Brain microvascular endothelial cell (primary cell): ENCODE data around the gene NDUFV3.
"Not testable (repeated sequence)": the region's sequence is repeated elsewhere in the genome, so short reads cannot be mapped to it uniquely, and the experiment has no call there.

Experiments used
- DNase-seq: peaks from one replicate; pipeline ENCODE4 v3.0.0-alpha.2; 2020
- H3K27ac ChIP-seq: fragments of 250-450 bp; sonication (Bioruptor Pico); 2 replicates; pipeline ENCODE4 v1.5.1; 2020; ENCODE audit warnings: mild to moderate bottlenecking, moderate library complexity
- H3K27me3 ChIP-seq: fragments of 250-450 bp; sonication (Bioruptor Pico); replicated peaks from 2 replicates; pipeline ENCODE4 v1.5.1; 2020; ENCODE audit warnings: mild to moderate bottlenecking
- H3K36me3 ChIP-seq: fragments of 250-450 bp; sonication (Bioruptor Pico); replicated peaks from 2 replicates; pipeline ENCODE4 v1.5.1; 2020; ENCODE audit warnings: mild to moderate bottlenecking
- H3K4me3 ChIP-seq: 2 replicates; pipeline ENCODE4 v1.5.1; 2011; ENCODE audit warnings: low read depth, mild to moderate bottlenecking, control low read depth, low read length, moderate library complexity
- in situ Hi-C: cut with HindIII; loops from 2 replicates; pipeline ENCODE4 v1.10.0; 2017; ENCODE audit warnings: low sequenced_read_pairs, low pct_ligation_motif_present
- TF ChIP-seq, protein P1 (sequence below): IDR thresholded peaks from 2 replicates; pipeline ENCODE4 v1.5.1; 2011; ENCODE audit warnings: low read depth, mild to moderate bottlenecking, moderate library complexity, low read length, control low read depth, inconsistent platforms; ENCODE audit errors: missing control alignments

Gene NDUFV3

DNA sequence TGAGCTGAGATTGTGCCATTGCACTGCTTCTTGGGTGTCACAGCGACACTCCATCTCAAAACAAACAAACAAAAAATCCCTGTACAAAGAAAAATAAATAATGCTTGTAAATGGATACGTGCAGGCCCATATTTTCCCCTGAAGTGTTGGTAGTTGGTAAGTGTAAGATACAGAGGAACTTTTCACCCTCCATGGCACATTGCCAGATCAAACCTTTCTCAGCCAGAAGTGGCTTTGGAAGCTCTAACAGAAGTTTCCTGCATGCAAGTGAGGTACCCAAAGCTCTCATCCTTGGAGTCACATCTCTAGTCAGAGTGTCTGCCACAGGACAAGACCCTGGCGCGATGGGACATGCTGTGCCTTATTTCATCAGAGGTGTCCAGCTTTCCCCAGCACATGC lies 7.3 kb downstream of the NDUFV3 start:
- no peak overlapping the region for H3K27ac ChIP-seq
- H3K4me3 ChIP-seq = no peak overlapping the region
- TF ChIP-seq, protein P1, sequence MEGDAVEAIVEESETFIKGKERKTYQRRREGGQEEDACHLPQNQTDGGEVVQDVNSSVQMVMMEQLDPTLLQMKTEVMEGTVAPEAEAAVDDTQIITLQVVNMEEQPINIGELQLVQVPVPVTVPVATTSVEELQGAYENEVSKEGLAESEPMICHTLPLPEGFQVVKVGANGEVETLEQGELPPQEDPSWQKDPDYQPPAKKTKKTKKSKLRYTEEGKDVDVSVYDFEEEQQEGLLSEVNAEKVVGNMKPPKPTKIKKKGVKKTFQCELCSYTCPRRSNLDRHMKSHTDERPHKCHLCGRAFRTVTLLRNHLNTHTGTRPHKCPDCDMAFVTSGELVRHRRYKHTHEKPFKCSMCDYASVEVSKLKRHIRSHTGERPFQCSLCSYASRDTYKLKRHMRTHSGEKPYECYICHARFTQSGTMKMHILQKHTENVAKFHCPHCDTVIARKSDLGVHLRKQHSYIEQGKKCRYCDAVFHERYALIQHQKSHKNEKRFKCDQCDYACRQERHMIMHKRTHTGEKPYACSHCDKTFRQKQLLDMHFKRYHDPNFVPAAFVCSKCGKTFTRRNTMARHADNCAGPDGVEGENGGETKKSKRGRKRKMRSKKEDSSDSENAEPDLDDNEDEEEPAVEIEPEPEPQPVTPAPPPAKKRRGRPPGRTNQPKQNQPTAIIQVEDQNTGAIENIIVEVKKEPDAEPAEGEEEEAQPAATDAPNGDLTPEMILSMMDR = no peak
- peaks cover 63% of the 10 kb centered on the region for H3K36me3 ChIP-seq
- H3K27me3 ChIP-seq = no peaks in the 10 kb centered on the region
- in situ Hi-C loops = no loop called here
- no peak for DNase-seq

GRCh38 chr21:42903817-42904216 lies 10.7 kb downstream of the NDUFV3 start:
- TF ChIP-seq, protein P1 = no peak
- Histone ChIP-seq H3K4me3 (no peak overlapping the region), H3K27ac (no peak overlapping the region), H3K27me3 (no peaks in the 10 kb centered on the region), H3K36me3 (peaks cover 58% of the 10 kb centered on the region)
- in situ Hi-C loops = no loop called here
- no peak for DNase-seq

- Histone ChIP-seq H3K4me3 (no peak overlapping the region), H3K36me3 (peaks cover 58% of the 10 kb centered on the region), H3K27ac (no peak overlapping the region), H3K27me3 (no peaks in the 10 kb centered on the region)
- in situ Hi-C loops = no loop called here
- DNase-seq = no peak
- TF ChIP-seq, protein P1 = no peak
Measured at GRCh38 chr21:42905195-42905594, 12.1 kb downstream of the NDUFV3 start.

GRCh38 chr21:42906233-42906632 lies 13.1 kb downstream of the NDUFV3 start:
- no peaks in the 10 kb centered on the region for H3K27me3 ChIP-seq
- no peak overlapping the region for H3K4me3 ChIP-seq
- no peak overlapping the region for H3K27ac ChIP-seq
- in situ Hi-C loops = no loop called here
- no peak for DNase-seq
- H3K36me3 ChIP-seq = peaks cover 58% of the 10 kb centered on the region
- TF ChIP-seq, protein P1 = no peak

- in situ Hi-C loops, DNase-seq, H3K27me3 ChIP-seq, H3K27ac ChIP-seq, H3K4me3 ChIP-seq: not testable (repeated sequence)
- peaks cover 57% of the 10 kb centered on the region for H3K36me3 ChIP-seq
Measured at GRCh38 chr21:42908484-42908883, 15.4 kb downstream of the NDUFV3 start.

- H3K4me3 ChIP-seq, in situ Hi-C loops, H3K27ac ChIP-seq, H3K27me3 ChIP-seq, DNase-seq: not testable (repeated sequence)
- H3K36me3 ChIP-seq = peaks cover 29% of the 10 kb centered on the region
Measured at GRCh38 chr21:42911920-42912319, 18.8 kb downstream of the NDUFV3 start.

- in situ Hi-C loops = no loop called here
- TF ChIP-seq, protein P1 = no peak
- no peak for DNase-seq
Measured at GRCh38 chr21:42913476-42913875, 20.4 kb downstream of the NDUFV3 start.

More at GRCh38 chr21:42913476-42913875, 20.4 kb downstream of the NDUFV3 start:
- Histone ChIP-seq H3K27me3 (no peaks in the 10 kb centered on the region), H3K27ac (no peak overlapping the region), H3K4me3 (no peak overlapping the region), H3K36me3 (peaks cover 29% of the 10 kb centered on the region)
